Keratinocyte (primary cell): ENCODE results near the gene TMTC3. TPM values are rescaled to one million over a fixed set of nuclear protein-coding genes. Genes with fewer than 3 reads are reported as not detected.

Source experiments
- DNase-seq: peaks from one replicate; pipeline ENCODE4 v3.0.0-alpha.2; 2011; ENCODE audit warnings: low read depth, missing footprints, low spot score
- FAIRE-seq: peaks from 2 replicates; lab custom pipeline; 2011; peaks lifted over from hg19 to GRCh38; lab: Jason Lieb, UNC
- H2AFZ ChIP-seq: 2 replicates; pipeline ENCODE4 v1.6.0; 2012; ENCODE audit warnings: low read length, control low read depth, inconsistent platforms; ENCODE audit not compliant: control insufficient read depth
- H3K27ac ChIP-seq: 2 replicates; pipeline ENCODE4 v1.5.1; 2011; ENCODE audit warnings: low read length; ENCODE audit not compliant: control insufficient read depth, insufficient read depth
- H3K27me3 ChIP-seq: 3 replicates; pipeline ENCODE4 v1.6.0; 2011; ENCODE audit warnings: low read length; ENCODE audit not compliant: control insufficient read depth, insufficient read depth; ENCODE audit errors: extremely low read depth
- H3K36me3 ChIP-seq, 2 experiments: 2 replicates in 1 of 2; 3 replicates in 1 of 2; pipeline ENCODE4 v1.5.1; 2011; ENCODE audit warnings: low read length in 2 of 2, mild to moderate bottlenecking in 1 of 2; ENCODE audit not compliant: control insufficient read depth in 2 of 2, insufficient read depth in 2 of 2; ENCODE audit errors: extremely low read depth in 1 of 2
- H3K4me1 ChIP-seq: 3 replicates; pipeline ENCODE4 v1.5.1; 2011; ENCODE audit warnings: low read length; ENCODE audit not compliant: control insufficient read depth, insufficient read depth; ENCODE audit errors: extremely low read depth
- H3K4me2 ChIP-seq: 3 replicates; pipeline ENCODE4 v1.6.0; 2011; ENCODE audit warnings: low read depth, low read length; ENCODE audit not compliant: control insufficient read depth, insufficient read depth; ENCODE audit errors: extremely low read depth
- H3K4me3 ChIP-seq, 3 experiments: fragments of 200-600 bp in 1 of 3; sonication (generic) in 1 of 3; 2 replicates in 2 of 3; 3 replicates in 1 of 3; pipeline ENCODE4 v1.5.1; 2011 to 2016; ENCODE audit warnings: low read length in 3 of 3, mild to moderate bottlenecking in 3 of 3, control low read depth in 2 of 3, inconsistent platforms in 1 of 3, low read depth in 1 of 3, mixed read lengths in 1 of 3, mixed run types in 1 of 3, moderate library complexity in 1 of 3; ENCODE audit not compliant: control insufficient read depth in 2 of 3, insufficient read depth in 2 of 3; ENCODE audit errors: extremely low read depth in 1 of 3
- H3K79me2 ChIP-seq: 2 replicates; pipeline ENCODE4 v1.6.0; 2012; ENCODE audit warnings: low read length; ENCODE audit not compliant: control insufficient read depth, insufficient read depth
- H3K9ac ChIP-seq: 3 replicates; pipeline ENCODE4 v1.6.0; 2011; ENCODE audit warnings: low read length; ENCODE audit not compliant: control insufficient read depth, insufficient read depth; ENCODE audit errors: extremely low read depth
- H3K9me1 ChIP-seq: 3 replicates; pipeline ENCODE4 v1.6.0; 2011; ENCODE audit warnings: low read length; ENCODE audit not compliant: control insufficient read depth, insufficient read depth; ENCODE audit errors: extremely low read depth
- H3K9me3 ChIP-seq: 2 replicates; pipeline ENCODE4 v1.5.1; 2012; ENCODE audit warnings: low read depth, low read length; ENCODE audit not compliant: control insufficient read depth
- H4K20me1 ChIP-seq: 3 replicates; pipeline ENCODE4 v1.6.0; 2011; ENCODE audit warnings: low read length; ENCODE audit not compliant: control insufficient read depth, insufficient read depth; ENCODE audit errors: extremely low read depth
- EZH2 ChIP-seq: IDR thresholded peaks from one replicate; pipeline ENCODE4 v1.6.1; 2012; ENCODE audit warnings: inconsistent platforms, mild to moderate bottlenecking, low read length, moderate library complexity
- dilution Hi-C: fragments of 300-500 bp; cut with MboI; formaldehyde crosslinking; loops from one replicate; pipeline ENCODE4 v1.7.0; 2020; ENCODE audit warnings: low sequenced_read_pairs; ENCODE audit not compliant: extremely low pct_ligation_motif_present
- polyA plus RNA-seq, 5 experiments: library from polyadenylated mRNA; depleted of rRNA in 3 of 5; stranded (reverse) in 3 of 5; stranded (forward) in 1 of 5; unstranded in 1 of 5; fragments of >200 nt; gene quantifications; 1 replicate in 1 of 5; 2 replicates in 3 of 5; 3 replicates in 1 of 5; pipeline versions ENCODE4 v1.2.1 to v1.2.3, GENCODE V29; 2011 to 2012; ENCODE audit warnings: missing spikeins in 2 of 5, low read depth in 1 of 5, low replicate concordance in 1 of 5
- TF ChIP-seq, protein P1 (sequence below), 3 experiments: IDR thresholded peaks in 1 of 3; conservative IDR thresholded peaks in 1 of 3; optimal IDR thresholded peaks in 1 of 3; 2 replicates in 2 of 3; 3 replicates in 1 of 3; pipeline versions ENCODE3 to v1.5.1; 2011; ENCODE audit warnings: low read length in 3 of 3, mild to moderate bottlenecking in 3 of 3, moderate library complexity in 2 of 3, control low read depth in 1 of 3, inconsistent platforms in 1 of 3; ENCODE audit not compliant: insufficient read depth in 2 of 3; ENCODE audit errors: extremely low read depth in 1 of 3

Gene TMTC3
- polyA plus RNA-seq, 1 donor (not counting 4 experiments of a cell fraction or from before 2014, with no cell fraction given), result 35.1 TPM

GRCh38 chr12:88111074-88111652, 30.9 kb upstream of the TMTC3 start:
- Histone ChIP-seq H3K36me3 (peaks cover 3 to 4% of the 10 kb centered on the region in 2 experiments), H2AFZ (peak overlapping the region; percentile 60), H3K4me3 (peak overlapping the region in 2 of 3 experiments; percentile 29 to 31), H3K9ac (peak overlapping the region; percentile 42), H4K20me1 (no peaks in the 10 kb centered on the region), H3K79me2 (no peaks in the 10 kb centered on the region), H3K4me1 (peaks cover 2% of the 10 kb centered on the region), H3K9me1 (no peaks in the 10 kb centered on the region), H3K27ac (peak overlapping the region; percentile 46), H3K9me3 (no peaks in the 10 kb centered on the region), H3K4me2 (peak overlapping the region; percentile 80), H3K27me3 (no peaks in the 10 kb centered on the region)
- dilution Hi-C loops, result no loop called here
- FAIRE-seq (no peak), DNase-seq (peak; percentile 5)
- TF ChIP-seq EZH2, result no peak

DNA sequence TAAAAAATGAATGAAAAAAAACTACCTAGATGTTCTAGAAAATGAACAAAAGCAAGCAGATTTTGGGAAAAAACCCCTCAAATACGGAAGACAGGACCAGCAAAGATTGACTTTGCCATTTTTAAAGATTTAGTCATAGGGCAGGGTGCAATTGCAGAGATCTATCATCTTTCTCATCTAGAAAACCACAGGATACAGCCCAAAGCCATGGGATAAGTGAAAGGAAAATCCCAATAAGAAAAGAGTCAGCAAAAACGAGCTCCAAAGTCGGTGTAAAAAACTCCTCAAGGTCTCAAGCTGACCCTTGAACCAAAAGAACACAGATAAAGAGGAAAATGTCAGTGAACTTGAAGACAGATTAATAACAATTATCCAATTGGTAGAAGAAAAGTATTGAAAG, 28.2 kb upstream of the TMTC3 start:
- TF ChIP-seq, protein P1, sequence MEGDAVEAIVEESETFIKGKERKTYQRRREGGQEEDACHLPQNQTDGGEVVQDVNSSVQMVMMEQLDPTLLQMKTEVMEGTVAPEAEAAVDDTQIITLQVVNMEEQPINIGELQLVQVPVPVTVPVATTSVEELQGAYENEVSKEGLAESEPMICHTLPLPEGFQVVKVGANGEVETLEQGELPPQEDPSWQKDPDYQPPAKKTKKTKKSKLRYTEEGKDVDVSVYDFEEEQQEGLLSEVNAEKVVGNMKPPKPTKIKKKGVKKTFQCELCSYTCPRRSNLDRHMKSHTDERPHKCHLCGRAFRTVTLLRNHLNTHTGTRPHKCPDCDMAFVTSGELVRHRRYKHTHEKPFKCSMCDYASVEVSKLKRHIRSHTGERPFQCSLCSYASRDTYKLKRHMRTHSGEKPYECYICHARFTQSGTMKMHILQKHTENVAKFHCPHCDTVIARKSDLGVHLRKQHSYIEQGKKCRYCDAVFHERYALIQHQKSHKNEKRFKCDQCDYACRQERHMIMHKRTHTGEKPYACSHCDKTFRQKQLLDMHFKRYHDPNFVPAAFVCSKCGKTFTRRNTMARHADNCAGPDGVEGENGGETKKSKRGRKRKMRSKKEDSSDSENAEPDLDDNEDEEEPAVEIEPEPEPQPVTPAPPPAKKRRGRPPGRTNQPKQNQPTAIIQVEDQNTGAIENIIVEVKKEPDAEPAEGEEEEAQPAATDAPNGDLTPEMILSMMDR (optimal IDR thresholded peaks at IDR 0.05 in 1 of 3, IDR thresholded peaks at IDR 0.05 in 1 of 3, conservative IDR thresholded peaks at IDR 0.05 in 1 of 3; ENCODE audit: extremely low read depth in 1 of 3, insufficient read depth in 2 of 3, low read length in 3 of 3), result no peak
- no peak for TF ChIP-seq EZH2
- no peak overlapping the region for H3K4me3 ChIP-seq
- H3K9me3 ChIP-seq, result no peaks in the 10 kb centered on the region
- peaks cover 2% of the 10 kb centered on the region for H3K4me1 ChIP-seq
- dilution Hi-C loops, result no loop called here
- H4K20me1 ChIP-seq, result no peaks in the 10 kb centered on the region
- no peak overlapping the region for H2AFZ ChIP-seq
- H3K27ac ChIP-seq, result no peak overlapping the region
- no peak overlapping the region for H3K4me2 ChIP-seq
- no peaks in the 10 kb centered on the region for H3K79me2 ChIP-seq
- DNase-seq, result no peak
- peaks cover 0 to 4% of the 10 kb centered on the region in 2 experiments for H3K36me3 ChIP-seq
- no peak for FAIRE-seq
- H3K9ac ChIP-seq, result no peak overlapping the region
- H3K9me1 ChIP-seq, result no peaks in the 10 kb centered on the region
- no peaks in the 10 kb centered on the region for H3K27me3 ChIP-seq

DNA sequence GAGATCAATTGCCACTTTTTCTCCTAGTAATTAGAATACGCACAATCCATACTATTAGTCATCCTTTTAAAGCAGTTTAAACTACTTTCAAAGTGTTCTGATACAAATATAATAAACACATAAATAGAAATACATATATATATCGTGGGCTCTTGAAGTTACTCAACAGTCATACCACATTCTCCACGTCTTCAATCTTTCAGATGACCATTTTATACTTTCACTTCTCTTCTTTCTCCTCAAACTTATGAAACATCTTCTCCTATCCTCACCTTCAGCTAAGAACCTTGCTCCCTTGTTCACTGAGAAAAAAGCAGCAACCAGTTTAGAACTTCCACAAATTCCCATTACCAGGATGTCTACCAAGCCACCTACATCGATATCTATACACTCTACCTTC, 19.4 kb upstream of the TMTC3 start:
- Histone ChIP-seq H3K9ac (no peak overlapping the region), H3K79me2 (no peaks in the 10 kb centered on the region), H3K36me3 (peaks cover 0 to 5% of the 10 kb centered on the region in 2 experiments), H4K20me1 (no peaks in the 10 kb centered on the region), H2AFZ (no peak overlapping the region), H3K4me1 (no peaks in the 10 kb centered on the region), H3K27me3 (no peaks in the 10 kb centered on the region), H3K4me2 (no peak overlapping the region), H3K27ac (no peak overlapping the region), H3K4me3 (no peak overlapping the region), H3K9me3 (no peaks in the 10 kb centered on the region), H3K9me1 (no peaks in the 10 kb centered on the region)
- FAIRE-seq (no peak), DNase-seq (no peak)
- no peak for TF ChIP-seq EZH2
- TF ChIP-seq, protein P1 (optimal IDR thresholded peaks at IDR 0.05 in 1 of 3, IDR thresholded peaks at IDR 0.05 in 1 of 3, conservative IDR thresholded peaks at IDR 0.05 in 1 of 3; ENCODE audit: extremely low read depth in 1 of 3, insufficient read depth in 2 of 3, low read length in 3 of 3), result no peak
- dilution Hi-C loops, result no loop called here
